H9 (cell line): Measurements from ENCODE around the gene INPP5J. TPM values are rescaled to one million over a fixed set of nuclear protein-coding genes. Genes with fewer than 3 reads are reported as not detected.

Experiments used
- DNase-seq: peaks from one replicate; pipeline ENCODE4 v3.0.0-alpha.2; 2017
- H2AFZ ChIP-seq: one replicate; pipeline ENCODE4 v1.6.1; 2013; ENCODE audit warnings: mild to moderate bottlenecking, low read length, control low read depth, moderate library complexity
- H2AK5ac ChIP-seq: 2 replicates; pipeline ENCODE4 v1.6.1; 2013; ENCODE audit warnings: low read length, control low read depth, mixed read lengths; ENCODE audit not compliant: insufficient read length
- H2BK120ac ChIP-seq: one replicate; pipeline ENCODE4 v1.6.1; 2013; ENCODE audit warnings: low read depth, mild to moderate bottlenecking, low read length, control low read depth, inconsistent platforms; ENCODE audit not compliant: poor library complexity, severe bottlenecking
- H2BK12ac ChIP-seq: 2 replicates; pipeline ENCODE4 v1.6.1; 2013; ENCODE audit warnings: low read length, control low read depth, mixed read lengths, low read depth; ENCODE audit not compliant: insufficient read length
- H2BK15ac ChIP-seq: 2 replicates; pipeline ENCODE4 v1.6.1; 2013; ENCODE audit warnings: low read depth, low read length, control low read depth
- H2BK20ac ChIP-seq: one replicate; pipeline ENCODE4 v1.6.1; 2013; ENCODE audit warnings: low read depth, mild to moderate bottlenecking, low read length, control low read depth, inconsistent platforms; ENCODE audit not compliant: poor library complexity, severe bottlenecking
- H2BK5ac ChIP-seq: 2 replicates; pipeline ENCODE4 v1.6.1; 2013; ENCODE audit warnings: low read length, control low read depth, mixed read lengths; ENCODE audit not compliant: insufficient read length
- H3K14ac ChIP-seq: 2 replicates; pipeline ENCODE4 v1.6.1; 2013; ENCODE audit warnings: low read length, control low read depth; ENCODE audit not compliant: insufficient read depth
- H3K18ac ChIP-seq: 2 replicates; pipeline ENCODE4 v1.6.1; 2013; ENCODE audit warnings: low read depth, mild to moderate bottlenecking, mixed read lengths, low read length, control low read depth; ENCODE audit not compliant: insufficient read length
- H3K23ac ChIP-seq: 2 replicates; pipeline ENCODE4 v1.6.1; 2013; ENCODE audit warnings: low read length, control low read depth, mixed read lengths, low read depth; ENCODE audit not compliant: insufficient read length
- H3K23me2 ChIP-seq: 2 replicates; pipeline ENCODE4 v1.6.1; 2013; ENCODE audit warnings: low read depth, mild to moderate bottlenecking, mixed read lengths, low read length, control low read depth; ENCODE audit not compliant: insufficient read length, poor library complexity, severe bottlenecking
- H3K27ac ChIP-seq: 2 replicates; pipeline ENCODE4 v1.5.1; 2013; ENCODE audit warnings: low read length, control low read depth, mixed read lengths, low read depth; ENCODE audit not compliant: insufficient read length
- H3K27me3 ChIP-seq: 2 replicates; pipeline ENCODE4 v1.6.1; 2013; ENCODE audit warnings: low read length, control low read depth, inconsistent platforms; ENCODE audit not compliant: insufficient read depth
- H3K4ac ChIP-seq: 2 replicates; pipeline ENCODE4 v1.6.1; 2013; ENCODE audit warnings: low read depth, mild to moderate bottlenecking, control low read depth, inconsistent platforms, low read length, moderate library complexity
- H3K4me1 ChIP-seq: 2 replicates; pipeline ENCODE4 v1.6.1; 2013; ENCODE audit warnings: low read length, control low read depth, inconsistent platforms; ENCODE audit not compliant: insufficient read depth
- H3K4me2 ChIP-seq: 2 replicates; pipeline ENCODE4 v1.6.1; 2013; ENCODE audit warnings: low read length, control low read depth, mixed read lengths; ENCODE audit not compliant: insufficient read length, insufficient read depth
- H3K56ac ChIP-seq: 2 replicates; pipeline ENCODE4 v1.6.1; 2013; ENCODE audit warnings: low read depth, mild to moderate bottlenecking, mixed read lengths, low read length, control low read depth; ENCODE audit not compliant: insufficient read length
- H3K79me1 ChIP-seq: 2 replicates; pipeline ENCODE4 v1.6.1; 2013; ENCODE audit warnings: low read depth, mild to moderate bottlenecking, moderate library complexity, low read length, control low read depth, inconsistent platforms; ENCODE audit not compliant: insufficient read depth, poor library complexity, severe bottlenecking
- H3K79me2 ChIP-seq: 2 replicates; pipeline ENCODE4 v1.6.1; 2013; ENCODE audit warnings: low read length, control low read depth, inconsistent platforms; ENCODE audit not compliant: insufficient read depth
- H3K9ac ChIP-seq: 2 replicates; pipeline ENCODE4 v1.6.1; 2013; ENCODE audit warnings: low read length, control low read depth, mixed read lengths; ENCODE audit not compliant: insufficient read length; ENCODE audit errors: extremely low read depth
- H3K9me3 ChIP-seq: one replicate; pipeline ENCODE4 v1.6.1; 2013; ENCODE audit warnings: low read depth, low read length, inconsistent platforms; ENCODE audit not compliant: control insufficient read depth
- H3T11ph ChIP-seq: one replicate; pipeline ENCODE4 v1.6.1; 2013; ENCODE audit warnings: mild to moderate bottlenecking, low read length, control low read depth, inconsistent platforms
- H4K20me1 ChIP-seq: one replicate; pipeline ENCODE4 v1.6.1; 2013; ENCODE audit not compliant: control insufficient read depth, insufficient read length, insufficient read depth
- H4K5ac ChIP-seq: 2 replicates; pipeline ENCODE4 v1.6.1; 2013; ENCODE audit warnings: low read depth, mild to moderate bottlenecking, mixed read lengths, low read length, control low read depth; ENCODE audit not compliant: insufficient read length
- H4K8ac ChIP-seq: replicated peaks from 2 replicates; pipeline ENCODE4 v1.6.1; 2013; ENCODE audit warnings: low read length, control low read depth, mixed read lengths, low read depth; ENCODE audit not compliant: insufficient read length
- H4K91ac ChIP-seq: 2 replicates; pipeline ENCODE4 v1.6.1; 2013; ENCODE audit warnings: low read depth, mild to moderate bottlenecking, moderate library complexity, mixed read lengths, low read length, control low read depth; ENCODE audit not compliant: insufficient read length
- H3K27ac Mint-ChIP-seq, 3 experiments: 2 replicates in 2 of 3; 3 replicates in 1 of 3; pipeline ENCODE4 v1.8.0; 2020 to 2021; ENCODE audit warnings: mixed read lengths in 3 of 3, mild to moderate bottlenecking in 1 of 3, moderate library complexity in 1 of 3
- H3K27me3 Mint-ChIP-seq: 2 replicates; pipeline ENCODE4 v1.8.0; 2021; ENCODE audit warnings: low read depth, mild to moderate bottlenecking, moderate library complexity, mixed read lengths
- H3K36me3 Mint-ChIP-seq, 3 experiments: 2 replicates in 2 of 3; 3 replicates in 1 of 3; pipeline ENCODE4 v1.8.0; 2020 to 2021; ENCODE audit warnings: low read depth in 3 of 3, mixed read lengths in 3 of 3; ENCODE audit not compliant: insufficient read depth in 1 of 3
- H3K4me1 Mint-ChIP-seq, 2 experiments: 2 replicates each; pipeline ENCODE4 v1.8.0; 2020; ENCODE audit warnings: mixed read lengths in 2 of 2
- H3K4me3 Mint-ChIP-seq, 2 experiments: 2 replicates in 1 of 2; 3 replicates in 1 of 2; pipeline ENCODE4 v1.8.0; 2020 to 2021; ENCODE audit warnings: mild to moderate bottlenecking in 2 of 2, mixed read lengths in 2 of 2, moderate library complexity in 1 of 2
- H3K9me3 Mint-ChIP-seq, 2 experiments: 2 replicates in 1 of 2; 3 replicates in 1 of 2; pipeline ENCODE4 v1.8.0; 2020; ENCODE audit warnings: mild to moderate bottlenecking in 2 of 2, mixed read lengths in 2 of 2, moderate library complexity in 1 of 2
- WGBS: extraction: QIAGEN DNeasy Blood & Tissue Kit; methylation state at CpG from one replicate; pipeline ENCODE4 v1.1.7; 2013; ENCODE audit warnings: missing lambda C conversion rate, low lambda C conversion rate, mixed read lengths; ENCODE audit not compliant: insufficient read length; ENCODE audit errors: extremely low coverage; 5-methylcytosine and 5-hydroxymethylcytosine counted together
- total RNA-seq: library from RNA; stranded (reverse); gene quantifications from 2 replicates; pipeline ENCODE4 v1.2.1, GENCODE V29; 2021
- TF ChIP-seq, protein P1 (sequence below): fragments of 200-600 bp; sonication (generic); conservative IDR thresholded peaks from 3 replicates; pipeline ENCODE4 v1.8.0; 2021; ENCODE audit warnings: antibody characterized with exemption, mild to moderate bottlenecking

INPP5J gene
- total RNA-seq, 1 experiment from 2014 or later = 4.9 TPM

GRCh38 chr22:31176923-31177322 lies 54.2 kb downstream of the INPP5J start:
- H3K4me1 ChIP-seq = no peaks in the 10 kb centered on the region
- H2AFZ ChIP-seq = no peak overlapping the region
- H3K79me1 ChIP-seq = peaks cover 2% of the 10 kb centered on the region
- H3K9me3 ChIP-seq = no peaks in the 10 kb centered on the region
- H3K23ac ChIP-seq = no peak overlapping the region
- Mint-ChIP-seq H3K27ac (no peak overlapping the region), H3K4me3 (no peak overlapping the region), H3K27me3 (no peaks in the 10 kb centered on the region), H3K36me3 (peaks cover 8 to 11% (median 10%) of the 10 kb centered on the region in 3 experiments), H3K9me3 (peaks cover 0 to 2% of the 10 kb centered on the region in 2 experiments; a peak in 2 of 5 replicates), H3K4me1 (no peaks in the 10 kb centered on the region)
- H3K9ac ChIP-seq = no peak overlapping the region
- H3K4me2 ChIP-seq = no peak overlapping the region
- no CpG with 5 or more reads among the region's 1 CpG for WGBS
- no peaks in the 10 kb centered on the region for H3K23me2 ChIP-seq
- H3K27me3 ChIP-seq = no peaks in the 10 kb centered on the region
- TF ChIP-seq, protein P1, sequence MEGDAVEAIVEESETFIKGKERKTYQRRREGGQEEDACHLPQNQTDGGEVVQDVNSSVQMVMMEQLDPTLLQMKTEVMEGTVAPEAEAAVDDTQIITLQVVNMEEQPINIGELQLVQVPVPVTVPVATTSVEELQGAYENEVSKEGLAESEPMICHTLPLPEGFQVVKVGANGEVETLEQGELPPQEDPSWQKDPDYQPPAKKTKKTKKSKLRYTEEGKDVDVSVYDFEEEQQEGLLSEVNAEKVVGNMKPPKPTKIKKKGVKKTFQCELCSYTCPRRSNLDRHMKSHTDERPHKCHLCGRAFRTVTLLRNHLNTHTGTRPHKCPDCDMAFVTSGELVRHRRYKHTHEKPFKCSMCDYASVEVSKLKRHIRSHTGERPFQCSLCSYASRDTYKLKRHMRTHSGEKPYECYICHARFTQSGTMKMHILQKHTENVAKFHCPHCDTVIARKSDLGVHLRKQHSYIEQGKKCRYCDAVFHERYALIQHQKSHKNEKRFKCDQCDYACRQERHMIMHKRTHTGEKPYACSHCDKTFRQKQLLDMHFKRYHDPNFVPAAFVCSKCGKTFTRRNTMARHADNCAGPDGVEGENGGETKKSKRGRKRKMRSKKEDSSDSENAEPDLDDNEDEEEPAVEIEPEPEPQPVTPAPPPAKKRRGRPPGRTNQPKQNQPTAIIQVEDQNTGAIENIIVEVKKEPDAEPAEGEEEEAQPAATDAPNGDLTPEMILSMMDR = no peak
- H3K56ac ChIP-seq = no peak overlapping the region
- H2BK12ac ChIP-seq = no peak overlapping the region
- H3K14ac ChIP-seq = no peak overlapping the region
- DNase-seq = no peak
- no peak overlapping the region for H3K18ac ChIP-seq
- no peak overlapping the region for H3K27ac ChIP-seq
- H2AK5ac ChIP-seq = no peak overlapping the region
- no peak overlapping the region for H2BK20ac ChIP-seq
- no peak overlapping the region for H4K5ac ChIP-seq
- no peak overlapping the region for H3T11ph ChIP-seq
- no peak overlapping the region for H2BK5ac ChIP-seq
- H3K79me2 ChIP-seq = no peaks in the 10 kb centered on the region; the same call in 1 of the 2 replicates
- H4K20me1 ChIP-seq = no peaks in the 10 kb centered on the region
- no peak overlapping the region for H4K91ac ChIP-seq
- H2BK120ac ChIP-seq = no peak overlapping the region
- H2BK15ac ChIP-seq = no peak overlapping the region
- H4K8ac ChIP-seq = no peak overlapping the region
- H3K4ac ChIP-seq = no peak overlapping the region
